Activated gamma-delta T cell treated with Interleukin-2 at 50 U/mL for 16 hours (primary cell): ENCODE measurements around the gene PRRT1.
"Not testable (repeated sequence)": the region's sequence is repeated elsewhere in the genome, so short reads cannot be mapped to it uniquely, and the experiment has no call there.

Source experiments
- DNase-seq: peaks from one replicate; pipeline ENCODE4 v3.0.0-alpha.2; 2020

Gene PRRT1

DNA sequence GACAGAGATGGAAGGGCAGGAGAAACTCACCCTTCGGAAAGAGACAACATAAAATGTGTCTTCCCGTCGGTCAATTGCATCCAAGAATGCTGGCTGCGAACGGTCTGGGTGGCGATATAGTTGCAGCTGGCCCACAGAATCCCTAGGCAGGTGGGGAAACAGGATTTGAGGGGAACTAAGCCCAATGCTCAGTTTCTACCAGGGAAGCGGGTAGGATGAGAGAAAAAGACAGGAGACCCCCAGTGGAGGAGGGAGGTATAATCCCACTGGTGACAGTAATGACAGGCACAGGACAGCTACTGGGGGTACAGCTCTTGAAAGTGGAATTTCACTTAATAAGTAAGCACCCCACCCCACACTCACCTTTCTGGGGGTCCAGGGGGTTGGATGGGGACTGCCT lies 35.1 kb downstream of the PRRT1 start:
- DNase-seq, result no peak

GRCh38 chr6:32115623-32116022 lies 36.1 kb downstream of the PRRT1 start:
- no peak for DNase-seq

DNA sequence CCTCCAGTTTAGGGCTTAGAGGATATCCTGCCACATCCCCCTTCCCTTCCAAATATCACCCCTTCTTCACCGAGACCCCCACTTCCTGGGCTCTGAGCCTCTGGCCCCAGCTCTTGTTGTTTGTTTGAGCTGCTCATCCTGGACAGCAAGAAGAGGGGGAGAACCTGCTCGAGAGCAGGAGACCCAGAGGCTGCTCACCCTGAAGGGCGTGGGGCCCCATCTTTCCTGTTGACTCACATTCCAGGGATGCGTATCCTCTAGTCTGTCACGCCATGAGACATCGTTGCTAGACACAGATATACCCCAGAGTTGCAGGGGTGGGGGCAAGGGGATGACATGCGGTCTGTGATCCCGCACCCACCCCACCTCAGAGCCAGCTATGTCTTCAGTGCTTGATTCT lies 36.9 kb downstream of the PRRT1 start:
- DNase-seq, result no peak

- DNase-seq, result no peak
These were observed 38.1 kb downstream of the PRRT1 start for GRCh38 chr6:32113386-32114352.

- no peak for DNase-seq
These were observed 39.2 kb downstream of the PRRT1 start for GRCh38 chr6:32112431-32112980.

GRCh38 chr6:32111424-32112066 lies 40.2 kb downstream of the PRRT1 start:
- no peak for DNase-seq

GRCh38 chr6:32110632-32111031 lies 41.1 kb downstream of the PRRT1 start:
- no peak for DNase-seq

DNA sequence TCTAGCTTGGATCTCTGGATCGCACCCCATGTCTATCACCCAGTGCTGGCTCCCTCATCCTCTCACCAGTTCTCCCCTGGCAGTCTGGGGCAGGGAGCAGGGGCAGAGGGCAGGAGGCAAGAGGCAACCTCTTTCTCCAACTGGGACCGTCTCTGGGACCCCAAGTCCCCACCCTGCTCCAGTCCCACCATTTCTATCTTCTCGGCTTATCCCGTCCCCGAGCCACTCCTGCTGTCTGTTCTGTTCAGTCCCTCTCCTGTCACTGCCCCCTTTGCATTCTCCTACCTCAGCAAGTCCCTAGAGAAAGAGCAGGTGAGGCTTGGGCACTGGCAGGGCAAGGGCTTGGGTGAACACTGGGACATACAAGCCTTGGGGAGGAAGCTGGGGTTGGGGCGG lies 42.0 kb downstream of the PRRT1 start:
- no peak for DNase-seq

DNA sequence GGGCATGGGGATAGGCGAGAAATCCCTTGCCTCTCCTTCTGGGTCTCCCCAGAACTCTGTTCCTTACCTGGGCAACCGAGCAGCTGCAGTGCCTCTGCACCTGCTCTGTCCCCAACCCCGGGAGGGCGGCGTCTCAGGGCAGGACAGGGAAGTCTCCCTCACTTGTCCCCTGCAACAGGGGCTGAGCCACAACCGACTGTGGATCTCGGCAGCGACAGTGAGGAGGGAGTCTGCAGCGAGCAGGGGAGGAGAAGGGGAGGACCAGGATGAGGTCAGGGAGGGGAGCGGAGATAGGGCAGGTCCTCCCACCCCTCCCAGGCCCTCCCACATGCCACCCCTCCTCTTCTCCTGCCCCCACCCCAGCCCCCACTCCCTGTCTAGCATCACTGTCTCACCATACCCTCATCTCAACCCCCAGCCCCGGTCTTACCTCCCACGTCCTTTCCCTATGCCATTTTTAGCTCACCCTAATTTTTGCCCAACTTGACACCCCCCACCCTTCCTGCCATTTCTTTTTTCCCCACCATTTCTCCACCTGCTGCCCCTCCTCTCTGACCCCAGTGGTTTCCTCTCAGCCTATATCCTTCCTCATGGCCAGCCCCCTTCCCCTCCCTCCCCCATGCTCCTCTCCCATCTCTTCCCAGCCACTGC lies 42.5 kb downstream of the PRRT1 start, which contains the start of gene TNXB:
Gene TNXB, minus strand, starts transcription at position 225 of the 651 bp plus-strand sequence. CDS start 11,140 bp downstream, outside the sequence.
- no peak for DNase-seq

DNA sequence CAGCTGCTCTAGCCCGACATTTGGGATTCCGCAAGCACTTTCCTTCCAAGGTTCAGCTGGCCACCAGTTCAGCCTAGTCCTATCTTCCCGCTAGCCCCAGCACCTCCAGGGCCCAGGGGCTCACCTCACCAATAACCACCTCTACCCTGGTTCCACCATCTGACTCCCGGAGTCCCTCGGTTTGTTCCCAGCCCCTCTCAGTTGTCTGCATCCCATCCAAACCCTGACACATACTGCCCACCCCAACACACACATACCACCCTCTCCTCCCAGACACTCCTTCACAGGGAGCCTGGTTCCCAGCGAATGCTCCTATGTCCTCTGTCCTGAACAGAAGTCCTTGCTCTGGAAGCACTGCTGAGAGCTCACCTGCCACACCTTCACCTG lies 43.0 kb downstream of the PRRT1 start:
- DNase-seq, result no peak

DNA sequence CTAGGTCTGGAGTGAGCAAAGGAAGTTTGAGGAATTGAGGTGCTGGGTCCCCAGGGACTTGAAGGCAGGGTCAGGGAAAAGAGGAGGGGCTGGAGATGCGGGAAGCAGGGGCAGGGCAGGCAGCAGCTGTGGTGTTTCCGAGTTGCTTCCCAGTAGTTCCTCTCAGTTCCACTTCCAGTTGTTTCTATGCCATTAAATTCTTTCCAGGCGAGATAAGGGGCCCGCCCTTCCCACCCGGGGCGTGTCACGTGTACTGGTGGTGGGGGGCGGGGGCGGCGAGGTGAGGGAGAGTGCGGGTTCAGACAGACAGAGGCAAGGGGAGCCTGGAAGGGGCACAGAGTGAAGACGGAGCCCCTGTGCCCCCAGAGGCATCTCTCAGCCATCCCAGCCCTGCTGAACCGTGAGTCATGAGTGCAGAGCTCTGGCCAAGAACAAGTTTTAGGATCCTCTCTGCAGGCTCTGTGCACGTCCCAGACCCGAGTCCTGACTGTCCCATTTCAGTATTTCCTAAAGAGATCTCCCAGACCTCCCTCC lies 43.6 kb downstream of the PRRT1 start:
- DNase-seq, result no peak

DNA sequence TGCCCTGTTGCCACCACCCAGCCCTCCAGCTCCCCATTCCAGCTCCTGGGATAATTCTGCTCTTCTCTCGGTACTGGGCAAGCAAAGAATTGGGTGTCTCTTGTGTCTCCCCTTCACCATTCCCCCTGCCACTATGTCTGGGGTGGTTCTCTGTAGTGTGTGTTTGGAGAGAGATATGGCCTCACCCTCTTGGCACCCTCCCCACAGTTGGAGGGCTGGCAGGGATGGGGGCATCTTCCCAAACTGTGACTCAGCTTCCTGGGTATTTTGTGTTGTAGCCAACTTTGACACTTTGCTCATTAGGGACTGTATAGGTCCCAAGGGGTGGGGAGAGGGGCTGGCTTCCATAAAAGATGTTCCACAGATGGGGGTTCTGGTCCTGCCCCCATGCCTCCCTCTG lies 44.3 kb downstream of the PRRT1 start:
- no peak for DNase-seq

GRCh38 chr6:32105433-32105832 lies 46.3 kb downstream of the PRRT1 start:
- DNase-seq, result no peak

DNA sequence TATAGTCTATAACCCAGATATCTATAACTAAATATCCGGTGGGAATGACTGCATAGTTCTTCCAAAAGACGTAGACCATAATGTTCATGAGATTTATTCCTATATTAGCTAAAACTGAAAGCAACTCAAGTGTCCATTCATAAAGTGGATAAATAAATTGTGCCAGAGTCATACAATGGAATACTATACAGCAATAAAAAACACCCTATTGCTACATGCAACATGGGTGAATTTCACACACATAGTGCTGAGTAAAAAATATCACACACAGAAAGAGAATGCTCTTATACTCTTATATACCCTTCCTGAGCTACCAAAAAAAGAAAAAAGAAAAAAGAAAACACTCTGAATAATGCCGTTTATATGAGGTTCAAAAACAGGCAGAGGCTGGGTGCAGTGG lies 49.5 kb downstream of the PRRT1 start:
- no peak for DNase-seq

DNA sequence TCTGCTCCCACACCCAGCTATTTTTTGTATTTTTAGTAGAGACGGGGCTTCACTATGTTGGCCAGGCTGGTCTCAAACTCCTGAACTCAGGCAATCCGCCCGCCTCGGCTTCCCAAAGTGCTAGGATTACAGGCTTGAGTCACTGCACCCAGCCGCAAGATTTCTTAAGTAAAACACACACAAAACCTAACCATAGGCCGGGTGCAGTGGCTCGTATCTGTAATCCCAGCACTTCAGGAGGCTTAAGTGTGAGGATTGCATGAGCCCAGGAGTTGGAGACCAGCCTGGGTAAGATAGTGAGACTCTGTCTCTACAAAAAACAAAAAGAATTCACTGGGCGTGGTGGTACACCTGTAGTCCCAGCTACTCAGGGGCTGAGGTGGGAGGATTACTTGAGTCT lies 51.5 kb downstream of the PRRT1 start:
- not testable (repeated sequence) for DNase-seq
